H1 (cell line): Measurements from ENCODE around the gene NCKIPSD.

ENCODE experiments used
- RFX5 ChIP-seq: IDR thresholded peaks from 2 replicates; pipeline ENCODE4 v1.6.1; 2011; ENCODE audit warnings: low read depth, low read length, improper control_type of control experiment, borderline replicate concordance
- TF ChIP-seq, protein P1 (sequence below), 3 experiments: IDR thresholded peaks; 1 replicate in 2 of 3; 2 replicates in 1 of 3; pipeline versions ENCODE4 v1.5.1 to v1.6.1; 2011; ENCODE audit warnings: low read length in 3 of 3, mild to moderate bottlenecking in 3 of 3, inconsistent platforms in 2 of 3, low read depth in 1 of 3, moderate library complexity in 1 of 3; ENCODE audit not compliant: insufficient read depth in 1 of 3; ENCODE audit errors: control extremely low read depth in 1 of 3

DNA sequence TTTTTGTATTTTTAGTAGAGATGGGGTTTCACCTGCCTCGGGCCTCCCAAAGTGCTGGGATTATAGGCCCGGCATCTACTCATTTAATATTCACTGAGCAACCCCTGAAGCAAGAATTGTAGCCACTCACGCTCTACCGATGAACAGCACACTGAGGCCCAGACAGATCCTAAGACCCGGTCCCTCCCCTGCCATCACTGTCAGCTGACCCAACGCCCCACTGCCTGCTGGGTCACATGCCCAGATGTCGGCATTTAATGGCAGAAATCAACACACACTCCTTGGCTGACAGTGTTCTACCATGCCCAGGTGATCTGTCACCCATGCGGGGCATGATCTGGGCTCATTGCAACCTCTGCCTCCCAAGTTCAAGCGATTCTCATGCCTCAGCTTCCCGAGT, 60.9 kb downstream of the NCKIPSD start:
- no peak for TF ChIP-seq RFX5
- TF ChIP-seq, protein P1, sequence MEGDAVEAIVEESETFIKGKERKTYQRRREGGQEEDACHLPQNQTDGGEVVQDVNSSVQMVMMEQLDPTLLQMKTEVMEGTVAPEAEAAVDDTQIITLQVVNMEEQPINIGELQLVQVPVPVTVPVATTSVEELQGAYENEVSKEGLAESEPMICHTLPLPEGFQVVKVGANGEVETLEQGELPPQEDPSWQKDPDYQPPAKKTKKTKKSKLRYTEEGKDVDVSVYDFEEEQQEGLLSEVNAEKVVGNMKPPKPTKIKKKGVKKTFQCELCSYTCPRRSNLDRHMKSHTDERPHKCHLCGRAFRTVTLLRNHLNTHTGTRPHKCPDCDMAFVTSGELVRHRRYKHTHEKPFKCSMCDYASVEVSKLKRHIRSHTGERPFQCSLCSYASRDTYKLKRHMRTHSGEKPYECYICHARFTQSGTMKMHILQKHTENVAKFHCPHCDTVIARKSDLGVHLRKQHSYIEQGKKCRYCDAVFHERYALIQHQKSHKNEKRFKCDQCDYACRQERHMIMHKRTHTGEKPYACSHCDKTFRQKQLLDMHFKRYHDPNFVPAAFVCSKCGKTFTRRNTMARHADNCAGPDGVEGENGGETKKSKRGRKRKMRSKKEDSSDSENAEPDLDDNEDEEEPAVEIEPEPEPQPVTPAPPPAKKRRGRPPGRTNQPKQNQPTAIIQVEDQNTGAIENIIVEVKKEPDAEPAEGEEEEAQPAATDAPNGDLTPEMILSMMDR (IDR thresholded peaks at IDR 0.05; ENCODE audit: control extremely low read depth in 1 of 3, insufficient read depth in 1 of 3, low read depth in 1 of 3, low read length in 3 of 3) = no peak
